ENCODE results near the gene GRB10.

The GRB10 gene

GRCh38 chr7:50565559-50565916 lies 217.2 kb downstream of the GRB10 start:
- TF ChIP-seq PPARA (CRISPR knock-in tag; IDR thresholded peaks at IDR 0.05; ENCODE audit: borderline replicate concordance) = no peak
- no peak for TF ChIP-seq ZNF8 (CRISPR knock-in tag; IDR thresholded peaks at IDR 0.05)
- TF ChIP-seq RARB (CRISPR knock-in tag; IDR thresholded peaks at IDR 0.05) = no peak
- TF ChIP-seq ZC3H10 (CRISPR knock-in tag; IDR thresholded peaks at IDR 0.05) = no peak
- ATAC-seq = no peak

- no peak for ATAC-seq
- TF ChIP-seq ZNF565 (CRISPR knock-in tag; conservative IDR thresholded peaks at IDR 0.05; ENCODE audit: low read depth) = no peak
- TF ChIP-seq ZNF8 (CRISPR knock-in tag; IDR thresholded peaks at IDR 0.05) = no peak
- no peak for TF ChIP-seq ARNTL (CRISPR knock-in tag; IDR thresholded peaks at IDR 0.05; ENCODE audit: borderline replicate concordance, low read depth)
- no peak for TF ChIP-seq POU6F1 (CRISPR knock-in tag; IDR thresholded peaks at IDR 0.05; ENCODE audit: borderline replicate concordance, low read depth)
- no peak for TF ChIP-seq ZC3H10 (CRISPR knock-in tag; IDR thresholded peaks at IDR 0.05)
- TF ChIP-seq ZFP30 (CRISPR knock-in tag; IDR thresholded peaks at IDR 0.05) = no peak
- no peak for TF ChIP-seq BACH2 (CRISPR knock-in tag; IDR thresholded peaks at IDR 0.05; ENCODE audit: borderline replicate concordance)
- TF ChIP-seq CSRNP3 (CRISPR knock-in tag; IDR thresholded peaks at IDR 0.05) = no peak
Measured at GRCh38 chr7:50564640-50565558, 217.8 kb downstream of the GRB10 start, which contains the start of gene DDC. DDC (minus strand) TSS chr7:50565405; CDS start chr7:50544085, 21,320 bp downstream.

GRCh38 chr7:50564171-50564570 lies 218.5 kb downstream of the GRB10 start:
- no peak for ATAC-seq
- TF ChIP-seq PATZ1 (CRISPR knock-in tag; IDR thresholded peaks at IDR 0.05; ENCODE audit: borderline replicate concordance) = no peak
- no peak for TF ChIP-seq CSDC2 (CRISPR knock-in tag; IDR thresholded peaks at IDR 0.05)
- TF ChIP-seq PPARA (CRISPR knock-in tag; IDR thresholded peaks at IDR 0.05; ENCODE audit: borderline replicate concordance) = no peak
- no peak for TF ChIP-seq ZNF565 (CRISPR knock-in tag; conservative IDR thresholded peaks at IDR 0.05; ENCODE audit: low read depth)
- TF ChIP-seq ESRRG (CRISPR knock-in tag; IDR thresholded peaks at IDR 0.05) = no peak
- TF ChIP-seq OSR1 (CRISPR knock-in tag; IDR thresholded peaks at IDR 0.05) = no peak
- no peak for TF ChIP-seq ARNTL (CRISPR knock-in tag; IDR thresholded peaks at IDR 0.05; ENCODE audit: borderline replicate concordance, low read depth)
- TF ChIP-seq ZC3H10 (CRISPR knock-in tag; IDR thresholded peaks at IDR 0.05) = no peak
- TF ChIP-seq TSHZ2 (CRISPR knock-in tag; IDR thresholded peaks at IDR 0.05) = no peak
- no peak for TF ChIP-seq TOX (CRISPR knock-in tag; IDR thresholded peaks at IDR 0.05; ENCODE audit: borderline replicate concordance)
- no peak for TF ChIP-seq POU6F1 (CRISPR knock-in tag; IDR thresholded peaks at IDR 0.05; ENCODE audit: borderline replicate concordance, low read depth)
- TF ChIP-seq CSRNP3 (CRISPR knock-in tag; IDR thresholded peaks at IDR 0.05) = no peak
- no peak for TF ChIP-seq ZNF8 (CRISPR knock-in tag; IDR thresholded peaks at IDR 0.05)
- TF ChIP-seq ISL1 (CRISPR knock-in tag; IDR thresholded peaks at IDR 0.05) = no peak
- no peak for TF ChIP-seq ZNF70 (CRISPR knock-in tag; IDR thresholded peaks at IDR 0.05)
